HG02759 (cell line): ENCODE results near the gene NTN5.
"Not testable (repeated sequence)": the region's sequence is repeated elsewhere in the genome, so short reads cannot be mapped to it uniquely, and the experiment has no call there.

ENCODE experiments used
- ATAC-seq: cut with Tn5 transposase; IDR thresholded peaks from one replicate; pipeline ENCODE4 v1.9.1; 2021; ENCODE audit warnings: mild to moderate bottlenecking, moderate library complexity; ENCODE audit not compliant: unreplicated experiment

The NTN5 gene

DNA sequence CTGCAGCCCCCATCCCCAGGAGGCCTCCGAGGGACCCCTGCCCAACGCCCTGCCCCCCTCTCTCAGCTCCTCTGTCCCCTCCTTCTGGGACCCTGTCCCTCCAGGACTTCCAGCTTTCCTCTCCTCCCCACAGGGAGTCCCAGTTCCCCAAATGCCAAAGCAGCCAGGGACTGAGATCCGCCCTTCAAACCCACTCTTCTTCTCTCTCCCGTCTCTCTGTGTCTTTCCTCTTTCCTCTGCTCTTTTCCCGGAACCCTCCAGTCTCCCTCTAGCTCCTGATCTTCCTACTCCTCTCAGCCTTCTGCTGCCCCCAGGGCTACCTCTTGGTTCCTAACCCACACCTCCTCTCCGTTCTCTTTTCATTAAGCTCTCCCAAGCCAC is 27.2 kb downstream of the NTN5 start:
- no peak for ATAC-seq

DNA sequence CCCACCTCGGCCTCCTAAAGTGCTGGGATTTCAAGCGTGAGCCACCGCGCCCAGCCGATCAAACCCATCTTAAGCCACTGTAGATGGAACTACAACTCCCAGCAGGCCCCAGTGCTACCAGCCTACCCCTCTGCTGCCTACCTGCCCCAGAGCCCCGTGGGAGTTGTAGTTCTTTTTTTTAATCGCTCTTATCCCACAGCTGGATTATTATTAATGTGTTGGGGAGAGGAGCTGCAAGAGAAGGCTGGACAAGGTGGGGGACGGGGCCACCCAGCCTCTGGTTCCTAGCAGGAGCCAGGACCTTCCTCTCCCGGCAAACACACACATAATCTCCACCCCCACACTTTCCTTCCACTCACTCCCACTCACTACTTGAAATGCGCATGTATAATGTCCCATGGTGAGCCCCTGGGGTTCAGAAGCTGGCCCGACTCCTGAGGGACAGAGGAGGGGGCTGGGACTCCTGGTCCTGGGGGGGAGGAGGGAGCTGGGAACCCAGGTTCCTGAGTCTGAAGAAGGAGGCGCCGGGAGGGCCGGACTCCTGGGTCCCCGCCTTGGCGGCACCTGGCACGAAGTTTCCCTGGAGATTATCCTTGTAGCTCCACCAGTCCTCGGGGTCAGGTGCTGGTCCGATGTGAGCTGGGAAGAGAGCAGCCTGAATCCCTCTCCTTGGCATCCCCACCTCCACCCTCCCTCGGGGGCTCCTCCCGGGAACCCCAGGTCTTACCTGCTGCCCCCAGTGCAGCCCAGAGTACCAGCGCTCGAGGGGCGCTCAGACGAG is 27.8 kb downstream of the NTN5 start:
- no peak for ATAC-seq

- no peak for ATAC-seq
Measured at GRCh38 chr19:48644355-48644754, 28.5 kb downstream of the NTN5 start.

- ATAC-seq: no peak
Measured at GRCh38 chr19:48642862-48643261, 30.0 kb downstream of the NTN5 start.

DNA sequence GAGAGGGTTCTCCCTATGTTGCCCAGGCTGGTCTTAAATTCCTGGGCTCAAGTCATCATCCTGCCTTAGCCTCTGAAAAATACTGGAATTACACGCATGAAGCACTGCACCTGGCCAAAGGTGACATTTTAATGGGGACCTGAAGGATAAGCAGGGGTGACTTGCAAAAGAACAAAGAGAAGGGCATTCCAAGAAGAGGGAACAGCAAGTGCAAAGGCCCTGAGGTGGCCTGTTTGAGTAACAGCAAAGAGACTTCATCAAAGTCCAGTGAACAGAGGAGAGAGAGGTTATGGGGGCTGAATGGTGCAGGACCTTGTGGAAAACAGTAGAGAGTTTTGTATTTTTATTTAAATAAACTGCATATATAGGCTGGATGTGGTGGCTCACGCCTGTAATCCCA is 31.0 kb downstream of the NTN5 start:
- ATAC-seq: no peak

DNA sequence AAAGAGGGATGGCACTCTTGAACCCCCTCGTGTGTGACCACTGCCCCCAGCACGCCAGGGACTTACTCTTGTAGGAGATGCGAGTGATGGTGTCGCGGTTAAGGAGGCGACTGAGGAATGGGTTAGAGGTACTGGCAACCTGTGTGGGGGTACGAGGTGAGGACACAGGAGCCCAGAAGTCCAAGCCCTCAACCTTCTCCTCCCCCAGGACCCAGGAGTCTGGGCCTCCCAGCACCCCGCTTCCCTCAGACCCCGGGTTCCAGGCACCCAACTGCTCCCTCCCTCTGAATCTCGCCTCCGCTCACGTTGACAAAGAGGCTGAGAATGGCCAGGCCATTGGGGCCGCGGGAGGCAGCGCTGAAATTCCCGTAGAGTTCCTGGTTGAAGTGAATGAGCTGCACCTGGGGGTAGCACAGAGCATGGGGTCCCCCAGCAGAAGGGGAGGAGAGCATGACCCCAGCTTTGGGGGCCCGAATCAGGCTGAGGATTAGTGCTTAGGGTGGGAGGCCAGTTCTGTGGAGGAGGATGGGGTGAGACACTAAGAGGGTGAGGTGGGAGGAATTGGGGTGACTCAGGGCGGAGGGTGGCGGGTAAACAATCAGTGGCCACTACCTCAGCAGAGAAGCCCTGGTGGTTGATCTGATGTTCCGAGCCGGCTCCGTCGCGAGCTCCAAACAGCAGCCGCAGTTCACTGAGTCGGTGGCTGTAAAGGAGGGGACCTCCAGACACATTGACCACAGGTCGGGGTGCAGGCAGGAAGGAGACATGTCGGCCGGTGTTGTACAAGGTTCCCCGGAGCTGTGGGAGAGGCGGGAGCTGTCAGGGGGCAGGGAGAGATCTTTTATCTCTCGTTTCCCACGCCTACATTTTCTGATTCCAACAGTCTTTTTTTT is 33.1 kb downstream of the NTN5 start:
- ATAC-seq: no peak

- no peak for ATAC-seq
Measured at GRCh38 chr19:48638831-48639381, 33.9 kb downstream of the NTN5 start.

GRCh38 chr19:48637948-48638830 is 34.6 kb downstream of the NTN5 start:
- ATAC-seq: peak; percentile 14

DNA sequence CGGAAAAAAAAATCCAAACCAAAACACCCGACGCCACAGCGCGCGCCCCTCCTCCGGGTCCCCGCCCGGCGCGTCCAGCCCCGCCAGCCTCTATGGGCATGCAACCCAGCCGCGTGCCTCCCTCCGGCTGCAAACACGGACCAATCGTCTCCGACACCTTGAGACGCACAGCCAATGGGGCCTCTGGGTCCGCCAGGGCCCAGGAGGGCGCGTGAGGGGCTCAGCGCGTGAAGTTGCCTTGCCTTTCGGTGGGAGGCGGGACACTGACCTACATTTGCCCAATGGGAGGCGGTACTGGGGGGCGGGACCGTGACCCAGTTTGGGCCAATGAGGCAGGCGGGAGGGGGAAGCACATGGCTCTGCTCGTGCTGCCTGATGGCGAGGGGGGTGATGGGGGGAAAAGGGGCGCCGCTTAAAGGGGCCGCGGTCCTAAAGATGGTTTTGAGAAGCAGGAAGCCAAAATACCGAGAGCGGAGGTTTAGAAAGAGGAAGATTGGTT is 35.3 kb downstream of the NTN5 start:
- ATAC-seq: peak; percentile 77

DNA sequence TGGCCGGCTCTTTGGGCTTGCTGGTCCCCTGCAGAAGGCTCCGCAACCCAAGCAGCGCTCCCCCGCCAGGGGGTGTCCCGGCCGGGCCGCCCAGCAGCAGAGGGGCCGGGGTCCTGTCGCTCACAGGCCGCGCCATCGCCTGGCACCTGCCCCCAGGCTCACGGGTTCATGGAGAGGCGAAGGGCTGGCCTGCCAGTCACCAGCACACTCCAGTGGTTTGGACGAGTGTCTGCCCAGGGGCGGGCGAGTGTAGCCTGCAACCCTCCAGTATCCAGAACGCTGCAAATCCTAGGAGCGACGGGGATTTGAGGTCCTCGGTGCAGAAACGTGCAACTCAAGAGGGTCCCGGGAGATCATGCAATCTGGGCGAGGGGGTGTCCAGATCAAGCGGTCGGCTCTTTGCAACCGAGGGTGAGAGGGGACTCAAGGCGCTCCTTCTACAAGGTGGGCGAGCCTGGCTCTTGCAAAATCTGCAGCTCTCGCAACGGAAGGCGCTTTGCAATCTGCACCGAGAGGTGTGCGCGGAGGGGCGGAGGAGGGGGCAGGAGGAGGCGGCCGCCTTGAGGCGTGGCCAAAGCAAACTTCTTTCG is 35.9 kb downstream of the NTN5 start, which contains the start of gene DBP:
Gene DBP, minus strand, starts transcription at position 521 of the 590 bp plus-strand sequence. Its CDS starts 385 bp downstream, at position 136.
- no peak for ATAC-seq

- ATAC-seq: no peak
Measured at GRCh38 chr19:48635966-48636858, 36.6 kb downstream of the NTN5 start.

GRCh38 chr19:48635263-48635965 is 37.4 kb downstream of the NTN5 start:
- peak; percentile 18 for ATAC-seq

- ATAC-seq: peak; percentile 43
Measured at GRCh38 chr19:48634424-48635262, 38.2 kb downstream of the NTN5 start.

DNA sequence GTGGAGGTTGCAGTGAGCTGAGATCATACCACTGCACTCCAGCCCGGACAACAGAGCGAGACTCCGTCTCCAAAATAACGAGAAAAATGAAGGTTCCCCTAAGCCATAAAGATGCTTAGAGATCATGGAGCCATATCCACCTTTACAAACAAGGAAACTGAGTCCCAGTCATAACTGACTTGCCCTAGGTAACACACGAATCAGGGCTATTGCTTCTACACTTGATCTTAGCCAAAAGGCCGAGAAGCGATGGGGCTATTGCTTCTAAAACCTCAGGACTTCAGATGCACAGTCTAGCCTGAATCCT is 38.8 kb downstream of the NTN5 start:
- ATAC-seq: no peak

DNA sequence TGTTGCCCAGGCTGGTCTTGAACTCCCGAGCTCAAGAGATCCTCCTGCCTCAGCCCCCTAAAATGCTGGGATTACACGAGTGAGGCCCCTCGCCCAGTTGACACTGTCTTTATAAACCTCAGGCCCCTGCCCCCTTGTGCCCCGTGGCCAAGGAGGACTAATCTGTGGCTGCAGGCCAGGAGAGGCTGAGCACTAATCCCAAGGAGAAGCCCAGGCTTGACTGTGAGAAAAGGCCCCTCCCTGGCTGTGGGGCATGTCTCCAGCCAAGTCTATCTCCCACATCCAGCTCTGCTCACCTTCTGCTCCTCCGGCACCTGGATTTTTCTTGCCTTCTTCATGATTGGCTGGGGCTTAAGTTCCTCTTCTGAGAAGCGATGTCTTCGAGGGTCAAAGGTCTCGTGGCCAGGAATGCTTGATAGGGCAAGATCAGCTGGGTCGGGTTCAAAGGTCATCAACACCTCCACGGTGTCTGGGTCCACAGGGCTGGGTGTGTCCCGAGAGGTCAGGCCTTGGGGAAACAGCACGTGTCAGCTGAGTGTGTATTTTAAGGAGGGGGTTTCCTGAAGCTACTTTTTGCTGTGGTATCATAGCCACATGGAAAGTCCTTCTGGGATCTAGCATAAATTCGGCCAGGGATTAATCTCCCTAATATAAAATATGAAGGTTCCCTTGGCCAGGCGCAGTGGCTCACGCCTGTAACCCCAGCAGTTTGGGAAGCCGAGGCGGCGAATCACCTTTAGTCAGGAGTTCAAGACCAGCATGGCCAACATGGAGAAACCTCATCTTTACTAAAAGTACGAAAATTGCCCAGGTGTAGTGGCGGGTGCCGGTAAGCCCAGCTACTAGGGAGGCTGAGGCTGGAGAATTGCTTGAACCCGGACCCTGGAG is 39.4 kb downstream of the NTN5 start:
- ATAC-seq: no peak

DNA sequence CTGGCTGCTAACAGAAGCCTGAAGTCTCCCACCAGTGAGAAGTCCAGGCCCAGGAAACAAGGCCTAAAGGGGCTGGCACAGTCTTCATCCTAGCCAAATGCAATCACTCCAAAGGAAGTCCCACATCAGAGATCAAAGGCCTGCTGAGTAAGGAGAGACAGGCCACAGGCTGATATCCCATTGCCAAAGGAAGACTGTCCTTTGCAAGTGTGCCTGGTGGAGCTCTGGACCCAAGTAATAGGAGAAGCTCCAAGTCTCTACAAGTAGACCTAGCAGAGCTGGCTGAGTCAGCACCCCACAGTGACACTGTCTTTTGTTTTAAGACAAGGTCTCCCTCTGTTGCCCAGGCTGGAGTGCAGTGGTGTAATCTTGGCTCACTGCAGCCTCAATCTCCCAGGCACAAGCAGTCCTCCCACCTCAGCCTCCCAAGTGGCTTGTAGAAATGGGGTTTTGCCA is 40.1 kb downstream of the NTN5 start:
- no peak for ATAC-seq

- not testable (repeated sequence) for ATAC-seq
Measured at GRCh38 chr19:48632286-48632685, 40.5 kb downstream of the NTN5 start.
